Suprapubic skin (tissue), 3 donors: Measurements from ENCODE around the gene SP9.

Experiments used
- POLR2AphosphoS5 ChIP-seq, 3 donors: sonication (generic); formaldehyde crosslinking; IDR thresholded peaks; one replicate each; pipeline ENCODE4 v1.6.1; 2017; ENCODE audit warnings: antibody characterized with exemption in 3 of 3
- TF ChIP-seq, protein P1 (sequence below), 2 donors: fragments of 200-600 bp in 1 of 2; fragments of 450-650 bp in 1 of 2; sonication (generic) in 1 of 2; IDR thresholded peaks; one replicate each; pipeline ENCODE4 v1.5.1; 2016 to 2019; ENCODE audit warnings: antibody characterized with exemption in 2 of 2, mild to moderate bottlenecking in 1 of 2, moderate library complexity in 1 of 2

DNA sequence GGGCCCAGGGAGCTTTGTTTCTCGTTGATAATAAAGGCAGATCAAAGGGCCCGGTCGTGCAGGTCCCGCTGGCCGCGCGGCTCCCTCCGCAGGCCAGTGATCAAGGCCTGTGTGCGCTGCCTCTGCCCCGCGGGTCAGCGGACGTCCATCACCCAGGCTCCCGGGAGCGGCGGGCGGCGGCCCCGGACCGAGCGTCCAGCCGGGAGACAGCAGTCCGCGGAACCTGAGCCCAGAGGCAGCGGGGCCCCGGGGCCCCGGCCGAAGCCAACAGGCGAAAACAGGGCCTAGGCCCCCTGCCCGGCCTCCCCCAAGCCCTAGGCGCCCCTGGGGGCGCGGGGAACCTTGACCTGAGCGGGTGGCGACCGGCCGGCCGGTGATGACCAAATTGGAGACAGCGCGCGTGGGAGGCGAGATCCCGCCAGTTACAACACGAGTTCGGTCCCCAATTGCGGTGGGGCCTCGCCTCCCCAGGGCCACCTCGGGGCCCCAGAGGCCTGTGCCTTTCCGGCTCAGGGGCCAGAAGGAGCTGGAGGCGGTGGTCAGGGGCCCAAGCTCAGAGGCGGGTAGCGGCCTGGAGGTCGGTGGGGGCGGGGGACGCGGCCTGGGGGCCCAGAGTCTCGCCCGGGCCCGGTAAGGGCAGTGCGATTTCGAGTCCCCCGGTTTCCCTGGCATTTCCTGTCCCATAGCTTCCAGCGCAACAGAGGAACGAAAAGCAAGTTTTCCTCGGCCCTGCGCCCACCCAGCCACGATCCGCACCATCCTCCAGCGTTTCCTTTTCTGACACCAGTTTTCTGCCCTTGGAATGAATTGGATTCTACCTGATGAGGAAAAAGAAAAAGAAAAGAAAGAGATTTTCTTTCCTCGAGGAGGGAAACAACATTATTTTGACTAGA is 5.9 kb downstream of the SP9 start:
- TF ChIP-seq POLR2AphosphoS5 (IDR thresholded peaks at IDR 0.05), result no peak
- TF ChIP-seq, protein P1, sequence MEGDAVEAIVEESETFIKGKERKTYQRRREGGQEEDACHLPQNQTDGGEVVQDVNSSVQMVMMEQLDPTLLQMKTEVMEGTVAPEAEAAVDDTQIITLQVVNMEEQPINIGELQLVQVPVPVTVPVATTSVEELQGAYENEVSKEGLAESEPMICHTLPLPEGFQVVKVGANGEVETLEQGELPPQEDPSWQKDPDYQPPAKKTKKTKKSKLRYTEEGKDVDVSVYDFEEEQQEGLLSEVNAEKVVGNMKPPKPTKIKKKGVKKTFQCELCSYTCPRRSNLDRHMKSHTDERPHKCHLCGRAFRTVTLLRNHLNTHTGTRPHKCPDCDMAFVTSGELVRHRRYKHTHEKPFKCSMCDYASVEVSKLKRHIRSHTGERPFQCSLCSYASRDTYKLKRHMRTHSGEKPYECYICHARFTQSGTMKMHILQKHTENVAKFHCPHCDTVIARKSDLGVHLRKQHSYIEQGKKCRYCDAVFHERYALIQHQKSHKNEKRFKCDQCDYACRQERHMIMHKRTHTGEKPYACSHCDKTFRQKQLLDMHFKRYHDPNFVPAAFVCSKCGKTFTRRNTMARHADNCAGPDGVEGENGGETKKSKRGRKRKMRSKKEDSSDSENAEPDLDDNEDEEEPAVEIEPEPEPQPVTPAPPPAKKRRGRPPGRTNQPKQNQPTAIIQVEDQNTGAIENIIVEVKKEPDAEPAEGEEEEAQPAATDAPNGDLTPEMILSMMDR (IDR thresholded peaks at IDR 0.05), result no peak
